ENCODE results near the gene PSMC2. TPM values are rescaled to one million over a fixed set of nuclear protein-coding genes. Genes with fewer than 3 reads are reported as not detected.
A peak's percentile ranks its signal among the peaks of the same experiment; 100 is the strongest.

PSMC2 gene
- polyA plus RNA-seq, 4 donors: 80.0 to 112 (median 101) TPM

- Histone ChIP-seq H3K36me3 (ENCODE audit: control insufficient read depth in 3 of 3, insufficient read depth in 2 of 3, low read depth in 1 of 3, low read length in 3 of 3) (peaks cover 0 to 1% (median under 1%) of the 10 kb centered on the region in 3 donors), H3K4me1 (ENCODE audit: control insufficient read depth in 3 of 3, insufficient read depth in 2 of 3, low read depth in 1 of 3, low read length in 2 of 3) (peaks cover 2 to 5% (median 2%) of the 10 kb centered on the region in 3 donors), H3K9me3 (ENCODE audit: control insufficient read depth in 2 of 2, insufficient read depth in 1 of 2, low read depth in 1 of 2, low read length in 1 of 2) (no peaks in the 10 kb centered on the region), H3K27me3 (ENCODE audit: control insufficient read depth in 3 of 3, insufficient read depth in 3 of 3, low read length in 3 of 3) (no peaks in the 10 kb centered on the region), H3K4me3 (ENCODE audit: low read depth in 1 of 3, low read length in 3 of 3) (no peak overlapping the region), H3K27ac (ENCODE audit: low read depth in 1 of 3, low read length in 2 of 3) (no peak overlapping the region)
- DNase-seq: no peak
- no peak for FAIRE-seq
- WGBS, 3 donors: 87 to 90% (median 90%) methylated on average over 5 of the region's 5 CpGs
These were observed 1.0 kb upstream of the PSMC2 start for GRCh38 chr7:103346396-103346795.

GRCh38 chr7:103348452-103348851, 1.0 kb downstream of the PSMC2 start:
- no peak for FAIRE-seq
- 5 to 10% (median 8%) methylated on average over 13 of the region's 13 CpGs for WGBS, 3 donors
- no peaks in the 10 kb centered on the region for H3K27me3 ChIP-seq (ENCODE audit: control insufficient read depth in 3 of 3, insufficient read depth in 3 of 3, low read length in 3 of 3)
- H3K9me3 ChIP-seq (ENCODE audit: control insufficient read depth in 2 of 2, insufficient read depth in 1 of 2, low read depth in 1 of 2, low read length in 1 of 2): no peaks in the 10 kb centered on the region
- H3K36me3 ChIP-seq (ENCODE audit: control insufficient read depth in 3 of 3, insufficient read depth in 2 of 3, low read depth in 1 of 3, low read length in 3 of 3): peaks cover 3 to 9% (median 4%) of the 10 kb centered on the region in 3 donors
- peak overlapping the region; percentile 4 to 87 (median 80) for H3K4me3 ChIP-seq (ENCODE audit: low read depth in 1 of 3, low read length in 3 of 3)
- H3K27ac ChIP-seq (ENCODE audit: low read depth in 1 of 3, low read length in 2 of 3): no peak overlapping the region
- DNase-seq: no peak
- H3K4me1 ChIP-seq (ENCODE audit: control insufficient read depth in 3 of 3, insufficient read depth in 2 of 3, low read depth in 1 of 3, low read length in 2 of 3): peaks cover 2 to 4% (median 2%) of the 10 kb centered on the region in 3 donors

GRCh38 chr7:103348959-103349358, 1.5 kb downstream of the PSMC2 start:
- H3K4me3 ChIP-seq (ENCODE audit: low read depth in 1 of 3, low read length in 3 of 3): peak overlapping the region in 2 of 3 donors; percentile 80 to 87
- H3K4me1 ChIP-seq (ENCODE audit: control insufficient read depth in 3 of 3, insufficient read depth in 2 of 3, low read depth in 1 of 3, low read length in 2 of 3): peaks cover 0 to 4% (median 2%) of the 10 kb centered on the region in 3 donors
- DNase-seq (no peak), FAIRE-seq (no peak)
- H3K9me3 ChIP-seq (ENCODE audit: control insufficient read depth in 2 of 2, insufficient read depth in 1 of 2, low read depth in 1 of 2, low read length in 1 of 2): no peaks in the 10 kb centered on the region
- H3K36me3 ChIP-seq (ENCODE audit: control insufficient read depth in 3 of 3, insufficient read depth in 2 of 3, low read depth in 1 of 3, low read length in 3 of 3): peaks cover 3 to 9% (median 4%) of the 10 kb centered on the region in 3 donors
- H3K27ac ChIP-seq (ENCODE audit: low read depth in 1 of 3, low read length in 2 of 3): no peak overlapping the region
- WGBS, 3 donors: 15 to 40% (median 24%) methylated on average over 2 of the region's 2 CpGs
- no peaks in the 10 kb centered on the region for H3K27me3 ChIP-seq (ENCODE audit: control insufficient read depth in 3 of 3, insufficient read depth in 3 of 3, low read length in 3 of 3)

- H3K36me3 ChIP-seq (ENCODE audit: control insufficient read depth in 3 of 3, insufficient read depth in 2 of 3, low read depth in 1 of 3, low read length in 3 of 3): peaks cover 3 to 12% (median 4%) of the 10 kb centered on the region in 3 donors
- H3K4me3 ChIP-seq (ENCODE audit: low read depth in 1 of 3, low read length in 3 of 3): no peak overlapping the region
- no peak overlapping the region for H3K27ac ChIP-seq (ENCODE audit: low read depth in 1 of 3, low read length in 2 of 3)
- no peaks in the 10 kb centered on the region for H3K27me3 ChIP-seq (ENCODE audit: control insufficient read depth in 3 of 3, insufficient read depth in 3 of 3, low read length in 3 of 3)
- 41 to 55% (median 52%) methylated on average over 1 of the region's 1 CpG for WGBS, 3 donors
- FAIRE-seq (no peak), DNase-seq (no peak)
- no peaks in the 10 kb centered on the region for H3K9me3 ChIP-seq (ENCODE audit: control insufficient read depth in 2 of 2, insufficient read depth in 1 of 2, low read depth in 1 of 2, low read length in 1 of 2)
- H3K4me1 ChIP-seq (ENCODE audit: control insufficient read depth in 3 of 3, insufficient read depth in 2 of 3, low read depth in 1 of 3, low read length in 2 of 3): peaks cover 0 to 4% (median 2%) of the 10 kb centered on the region in 3 donors
These were observed 2.4 kb downstream of the PSMC2 start for GRCh38 chr7:103349805-103350204.

GRCh38 chr7:103369432-103369831, 22.0 kb downstream of the PSMC2 start:
- DNase-seq (no peak), FAIRE-seq (no peak)
- Histone ChIP-seq H3K36me3 (ENCODE audit: control insufficient read depth in 3 of 3, insufficient read depth in 2 of 3, low read depth in 1 of 3, low read length in 3 of 3) (peaks cover 14 to 21% (median 16%) of the 10 kb centered on the region in 3 donors), H3K27me3 (ENCODE audit: control insufficient read depth in 3 of 3, insufficient read depth in 3 of 3, low read length in 3 of 3) (no peaks in the 10 kb centered on the region), H3K4me3 (ENCODE audit: low read depth in 1 of 3, low read length in 3 of 3) (no peak overlapping the region), H3K27ac (ENCODE audit: low read depth in 1 of 3, low read length in 2 of 3) (no peak overlapping the region), H3K9me3 (ENCODE audit: control insufficient read depth in 2 of 2, insufficient read depth in 1 of 2, low read depth in 1 of 2, low read length in 1 of 2) (no peaks in the 10 kb centered on the region), H3K4me1 (ENCODE audit: control insufficient read depth in 3 of 3, insufficient read depth in 2 of 3, low read depth in 1 of 3, low read length in 2 of 3) (no peaks in the 10 kb centered on the region)
- WGBS, 3 donors: 95 to 97% (median 95%) methylated on average over 5 of the region's 5 CpGs

GRCh38 chr7:103373866-103374643, 26.6 kb downstream of the PSMC2 start:
- no peak overlapping the region for H3K27ac ChIP-seq (ENCODE audit: low read depth in 1 of 3, low read length in 2 of 3)
- FAIRE-seq: no peak
- H3K9me3 ChIP-seq (ENCODE audit: control insufficient read depth in 2 of 2, insufficient read depth in 1 of 2, low read depth in 1 of 2, low read length in 1 of 2): no peaks in the 10 kb centered on the region
- H3K4me3 ChIP-seq (ENCODE audit: low read depth in 1 of 3, low read length in 3 of 3): no peak overlapping the region
- DNase-seq: no peak
- WGBS, 3 donors: 51 to 59% (median 57%) methylated on average over 6 of the region's 6 CpGs
- H3K36me3 ChIP-seq (ENCODE audit: control insufficient read depth in 3 of 3, insufficient read depth in 2 of 3, low read depth in 1 of 3, low read length in 3 of 3): no peaks in the 10 kb centered on the region
- H3K27me3 ChIP-seq (ENCODE audit: control insufficient read depth in 3 of 3, insufficient read depth in 3 of 3, low read length in 3 of 3): no peaks in the 10 kb centered on the region
- H3K4me1 ChIP-seq (ENCODE audit: control insufficient read depth in 3 of 3, insufficient read depth in 2 of 3, low read depth in 1 of 3, low read length in 2 of 3): no peaks in the 10 kb centered on the region

GRCh38 chr7:103379270-103379975, 32.0 kb downstream of the PSMC2 start:
- no peaks in the 10 kb centered on the region for H3K9me3 ChIP-seq (ENCODE audit: control insufficient read depth in 2 of 2, insufficient read depth in 1 of 2, low read depth in 1 of 2, low read length in 1 of 2)
- 68 to 75% (median 73%) methylated on average over 3 of the region's 3 CpGs for WGBS, 3 donors
- H3K27me3 ChIP-seq (ENCODE audit: control insufficient read depth in 3 of 3, insufficient read depth in 3 of 3, low read length in 3 of 3): no peaks in the 10 kb centered on the region
- H3K36me3 ChIP-seq (ENCODE audit: control insufficient read depth in 3 of 3, insufficient read depth in 2 of 3, low read depth in 1 of 3, low read length in 3 of 3): no peaks in the 10 kb centered on the region
- DNase-seq: no peak
- H3K4me3 ChIP-seq (ENCODE audit: low read depth in 1 of 3, low read length in 3 of 3): no peak overlapping the region
- no peak overlapping the region for H3K27ac ChIP-seq (ENCODE audit: low read depth in 1 of 3, low read length in 2 of 3)
- H3K4me1 ChIP-seq (ENCODE audit: control insufficient read depth in 3 of 3, insufficient read depth in 2 of 3, low read depth in 1 of 3, low read length in 2 of 3): no peaks in the 10 kb centered on the region
- no peak for FAIRE-seq

- Histone ChIP-seq H3K36me3 (ENCODE audit: control insufficient read depth in 3 of 3, insufficient read depth in 2 of 3, low read depth in 1 of 3, low read length in 3 of 3) (no peaks in the 10 kb centered on the region), H3K27me3 (ENCODE audit: control insufficient read depth in 3 of 3, insufficient read depth in 3 of 3, low read length in 3 of 3) (no peaks in the 10 kb centered on the region), H3K9me3 (ENCODE audit: control insufficient read depth in 2 of 2, insufficient read depth in 1 of 2, low read depth in 1 of 2, low read length in 1 of 2) (no peaks in the 10 kb centered on the region), H3K4me3 (ENCODE audit: low read depth in 1 of 3, low read length in 3 of 3) (no peak overlapping the region), H3K27ac (ENCODE audit: low read depth in 1 of 3, low read length in 2 of 3) (no peak overlapping the region), H3K4me1 (ENCODE audit: control insufficient read depth in 3 of 3, insufficient read depth in 2 of 3, low read depth in 1 of 3, low read length in 2 of 3) (no peaks in the 10 kb centered on the region)
- peak; percentile 30 to 68 for DNase-seq
- FAIRE-seq: no peak
- WGBS, 3 donors: 50 to 73% (median 67%) methylated on average over 5 of the region's 5 CpGs
These were observed 33.1 kb downstream of the PSMC2 start for GRCh38 chr7:103380395-103381191.
